ENCODE results near the gene DNMT3B. TPM values are rescaled to one million over a fixed set of nuclear protein-coding genes. Genes with fewer than 3 reads are reported as not detected.

Gene DNMT3B
- total RNA-seq, 1 experiment from 2014 or later: 682 TPM

DNA sequence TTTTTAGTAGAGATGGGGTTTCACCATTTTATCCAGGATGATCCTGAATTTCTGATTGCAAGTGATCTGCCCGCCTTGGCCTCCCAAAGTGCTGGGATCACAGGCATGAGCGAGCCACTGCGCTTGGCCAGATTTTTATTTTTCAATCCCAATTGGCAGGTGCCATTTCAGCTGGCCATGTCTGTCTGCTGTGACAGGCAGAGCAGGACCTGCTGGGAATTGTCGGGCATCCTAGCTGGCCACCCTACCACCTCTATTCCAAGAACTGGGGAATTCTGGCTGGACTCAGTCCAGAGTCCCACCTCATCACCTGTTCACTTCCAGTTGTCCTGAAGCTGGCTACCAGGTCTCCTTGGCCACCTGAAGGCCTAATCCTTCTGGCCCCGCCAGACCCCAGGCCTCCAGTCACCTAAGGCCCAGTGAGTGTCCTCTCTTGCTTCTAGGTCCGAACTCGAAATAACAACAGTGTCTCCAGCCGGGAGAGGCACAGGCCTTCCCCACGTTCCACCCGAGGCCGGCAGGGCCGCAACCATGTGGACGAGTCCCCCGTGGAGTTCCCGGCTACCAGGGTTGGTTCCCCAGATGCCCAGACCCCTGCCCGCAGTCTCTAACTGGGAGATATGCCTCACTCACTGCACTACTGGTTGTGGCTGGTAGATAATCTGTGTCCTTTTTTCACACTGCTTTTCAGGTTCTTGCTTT lies 24.0 kb downstream of the DNMT3B start:
- Mint-ChIP-seq H3K27ac (peak overlapping the region; percentile 95), H3K36me3 (peaks cover 99% of the 10 kb centered on the region), H3K4me1 (peaks cover 35% of the 10 kb centered on the region), H3K4me3 (no peak overlapping the region), H3K9me3 (no peaks in the 10 kb centered on the region), H3K27me3 (ENCODE audit: low read depth) (no peaks in the 10 kb centered on the region)
- ATAC-seq: no peak
- DNase-seq (ENCODE audit: low spot score): no peak
- ChIA-PET POLR2A (no interaction called here), CTCF (no interaction called here)
- no peak for TF ChIP-seq SMAD3 (CRISPR knock-in tag; IDR thresholded peaks at IDR 0.05; ENCODE audit: borderline replicate concordance)
- TF ChIP-seq OVOL2 (CRISPR knock-in tag; IDR thresholded peaks at IDR 0.05; ENCODE audit: borderline replicate concordance): no peak
- TF ChIP-seq ZNF232 (CRISPR knock-in tag; IDR thresholded peaks at IDR 0.05): no peak
- TF ChIP-seq E2F1 (CRISPR knock-in tag; IDR thresholded peaks at IDR 0.05): no peak
- TF ChIP-seq PREB (CRISPR knock-in tag; IDR thresholded peaks at IDR 0.05; ENCODE audit: borderline replicate concordance): no peak
- TF ChIP-seq NFE2L1 (CRISPR knock-in tag; IDR thresholded peaks at IDR 0.05): no peak
- no peak for TF ChIP-seq ZBTB21 (CRISPR knock-in tag; IDR thresholded peaks at IDR 0.05; ENCODE audit: borderline replicate concordance)
- TF ChIP-seq, protein P1, sequence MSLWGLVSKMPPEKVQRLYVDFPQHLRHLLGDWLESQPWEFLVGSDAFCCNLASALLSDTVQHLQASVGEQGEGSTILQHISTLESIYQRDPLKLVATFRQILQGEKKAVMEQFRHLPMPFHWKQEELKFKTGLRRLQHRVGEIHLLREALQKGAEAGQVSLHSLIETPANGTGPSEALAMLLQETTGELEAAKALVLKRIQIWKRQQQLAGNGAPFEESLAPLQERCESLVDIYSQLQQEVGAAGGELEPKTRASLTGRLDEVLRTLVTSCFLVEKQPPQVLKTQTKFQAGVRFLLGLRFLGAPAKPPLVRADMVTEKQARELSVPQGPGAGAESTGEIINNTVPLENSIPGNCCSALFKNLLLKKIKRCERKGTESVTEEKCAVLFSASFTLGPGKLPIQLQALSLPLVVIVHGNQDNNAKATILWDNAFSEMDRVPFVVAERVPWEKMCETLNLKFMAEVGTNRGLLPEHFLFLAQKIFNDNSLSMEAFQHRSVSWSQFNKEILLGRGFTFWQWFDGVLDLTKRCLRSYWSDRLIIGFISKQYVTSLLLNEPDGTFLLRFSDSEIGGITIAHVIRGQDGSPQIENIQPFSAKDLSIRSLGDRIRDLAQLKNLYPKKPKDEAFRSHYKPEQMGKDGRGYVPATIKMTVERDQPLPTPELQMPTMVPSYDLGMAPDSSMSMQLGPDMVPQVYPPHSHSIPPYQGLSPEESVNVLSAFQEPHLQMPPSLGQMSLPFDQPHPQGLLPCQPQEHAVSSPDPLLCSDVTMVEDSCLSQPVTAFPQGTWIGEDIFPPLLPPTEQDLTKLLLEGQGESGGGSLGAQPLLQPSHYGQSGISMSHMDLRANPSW (CRISPR knock-in tag; conservative IDR thresholded peaks at IDR 0.05; ENCODE audit: low read depth): no peak
- no peak for TF ChIP-seq ZNF121 (CRISPR knock-in tag; IDR thresholded peaks at IDR 0.05)
- TF ChIP-seq, protein P2, sequence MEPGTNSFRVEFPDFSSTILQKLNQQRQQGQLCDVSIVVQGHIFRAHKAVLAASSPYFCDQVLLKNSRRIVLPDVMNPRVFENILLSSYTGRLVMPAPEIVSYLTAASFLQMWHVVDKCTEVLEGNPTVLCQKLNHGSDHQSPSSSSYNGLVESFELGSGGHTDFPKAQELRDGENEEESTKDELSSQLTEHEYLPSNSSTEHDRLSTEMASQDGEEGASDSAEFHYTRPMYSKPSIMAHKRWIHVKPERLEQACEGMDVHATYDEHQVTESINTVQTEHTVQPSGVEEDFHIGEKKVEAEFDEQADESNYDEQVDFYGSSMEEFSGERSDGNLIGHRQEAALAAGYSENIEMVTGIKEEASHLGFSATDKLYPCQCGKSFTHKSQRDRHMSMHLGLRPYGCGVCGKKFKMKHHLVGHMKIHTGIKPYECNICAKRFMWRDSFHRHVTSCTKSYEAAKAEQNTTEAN (CRISPR knock-in tag; IDR thresholded peaks at IDR 0.05): no peak
- no peak for TF ChIP-seq SMAD4 (CRISPR knock-in tag; IDR thresholded peaks at IDR 0.05)

DNA sequence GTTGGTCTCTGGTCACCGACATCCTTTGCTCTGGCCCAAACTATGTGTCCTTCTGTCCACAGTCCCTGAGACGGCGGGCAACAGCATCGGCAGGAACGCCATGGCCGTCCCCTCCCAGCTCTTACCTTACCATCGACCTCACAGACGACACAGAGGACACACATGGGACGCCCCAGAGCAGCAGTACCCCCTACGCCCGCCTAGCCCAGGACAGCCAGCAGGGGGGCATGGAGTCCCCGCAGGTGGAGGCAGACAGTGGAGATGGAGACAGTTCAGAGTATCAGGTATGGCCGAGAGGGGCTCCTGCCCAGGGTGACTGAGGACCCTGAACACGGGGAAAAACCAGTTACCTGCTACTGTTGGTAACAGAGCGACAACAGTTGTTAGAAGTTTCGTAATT lies 25.0 kb downstream of the DNMT3B start:
- no peaks in the 10 kb centered on the region for H3K27me3 Mint-ChIP-seq (ENCODE audit: low read depth)
- no peak; the same call in 1 of the 2 replicates for ATAC-seq
- TF ChIP-seq TEAD1 (CRISPR knock-in tag; IDR thresholded peaks at IDR 0.05): no peak
- TF ChIP-seq ZNF317 (CRISPR knock-in tag; IDR thresholded peaks at IDR 0.05; ENCODE audit: borderline replicate concordance, low read depth): no peak
- TF ChIP-seq RELA (CRISPR knock-in tag; IDR thresholded peaks at IDR 0.05; ENCODE audit: borderline replicate concordance): no peak
- no peak for TF ChIP-seq FOXK1 (CRISPR knock-in tag; IDR thresholded peaks at IDR 0.05)
- no peak for TF ChIP-seq ESRRA (CRISPR knock-in tag; IDR thresholded peaks at IDR 0.05; ENCODE audit: borderline replicate concordance)
- TF ChIP-seq, protein P1 (CRISPR knock-in tag; conservative IDR thresholded peaks at IDR 0.05; ENCODE audit: low read depth): no peak
- TF ChIP-seq ATF2 (CRISPR knock-in tag; IDR thresholded peaks at IDR 0.05; ENCODE audit: borderline replicate concordance, low read depth): no peak
- no peak for TF ChIP-seq AR (CRISPR knock-in tag; IDR thresholded peaks at IDR 0.05)
- TF ChIP-seq NFATC4 (CRISPR knock-in tag; IDR thresholded peaks at IDR 0.05): no peak
- TF ChIP-seq ZNF423 (CRISPR knock-in tag; IDR thresholded peaks at IDR 0.05): no peak
- TF ChIP-seq ZNF232 (CRISPR knock-in tag; IDR thresholded peaks at IDR 0.05): no peak

More for the DNA sequence above, 25.0 kb downstream of the DNMT3B start:
- H3K4me3 Mint-ChIP-seq: no peak overlapping the region
- peak overlapping the region; percentile 95 for H3K27ac Mint-ChIP-seq
- DNase-seq (ENCODE audit: low spot score): no peak
- peaks cover 99% of the 10 kb centered on the region for H3K36me3 Mint-ChIP-seq
- ChIA-PET CTCF (interaction anchor here (4.2 kb wide), 1 partner anchor 8 kb away, joined by 91 read pairs; no protein-coding TSS in a partner anchor), POLR2A (no interaction called here)
- H3K4me1 Mint-ChIP-seq: peaks cover 34% of the 10 kb centered on the region
- H3K9me3 Mint-ChIP-seq: no peaks in the 10 kb centered on the region

Measured in WTC11 (cell line).